GM19025 (cell line): ENCODE data around the gene UBE2M.
"Not testable (repeated sequence)": the region's sequence is repeated elsewhere in the genome, so short reads cannot be mapped to it uniquely, and the experiment has no call there.

ENCODE experiments used
- ATAC-seq: cut with Tn5 transposase; IDR thresholded peaks from one replicate; pipeline ENCODE4 v1.9.1; 2021; ENCODE audit warnings: mild to moderate bottlenecking, low read depth, moderate library complexity; ENCODE audit not compliant: unreplicated experiment

The UBE2M gene

DNA sequence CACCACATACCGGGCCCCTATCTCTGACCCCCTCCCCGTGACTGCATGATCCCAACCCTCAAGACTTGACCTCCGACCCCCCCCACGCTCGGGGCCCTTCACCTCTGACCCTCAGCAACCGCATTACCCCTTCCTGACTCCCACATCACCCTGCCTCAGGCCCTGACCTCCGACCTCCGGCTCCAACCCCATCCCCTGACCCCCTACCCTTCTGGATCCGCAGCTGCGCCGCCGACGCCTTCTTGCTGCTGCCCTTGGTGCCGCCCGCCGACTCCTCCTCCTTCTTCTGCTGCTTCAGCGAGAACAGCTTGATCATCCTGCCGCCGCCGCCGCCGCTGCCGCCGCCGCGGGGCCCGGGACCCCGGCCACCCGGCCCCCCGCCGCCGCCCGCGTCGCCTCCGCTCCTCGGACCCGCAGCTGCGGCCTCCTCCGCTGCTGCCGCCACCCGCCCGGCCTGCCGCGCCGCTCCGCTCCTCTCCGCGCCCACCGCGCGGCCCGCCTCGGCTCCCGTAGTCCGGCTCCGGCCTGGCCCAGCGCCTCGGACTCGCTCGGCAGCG, at the start of gene UBE2M:
UBE2M (minus strand) TSS at position 546 of the 557 bp plus-strand sequence; CDS start at position 316, 230 bp downstream.
- peak; percentile 2 for ATAC-seq

DNA sequence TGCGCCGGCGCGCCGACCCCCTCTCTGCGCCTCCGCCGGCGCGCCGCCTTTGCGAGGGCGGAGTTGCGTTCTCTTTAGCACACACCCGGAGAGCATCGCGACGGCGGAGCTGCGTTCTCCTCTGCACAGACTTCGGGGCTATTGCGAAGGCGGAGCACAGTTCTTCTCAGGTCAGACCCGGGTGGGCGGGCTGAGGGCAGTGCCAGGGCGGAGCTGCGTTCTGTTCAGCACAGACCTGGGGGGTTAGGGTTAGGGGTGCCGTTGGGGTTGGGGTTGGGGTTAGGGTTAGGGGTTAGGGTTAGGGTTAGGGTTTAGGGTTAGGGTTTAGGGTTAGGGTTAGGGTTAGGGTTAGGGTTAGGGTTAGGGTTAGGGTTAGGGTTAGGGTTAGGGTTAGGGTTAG, 48.8 kb upstream of the UBE2M start:
- not testable (repeated sequence) for ATAC-seq

DNA sequence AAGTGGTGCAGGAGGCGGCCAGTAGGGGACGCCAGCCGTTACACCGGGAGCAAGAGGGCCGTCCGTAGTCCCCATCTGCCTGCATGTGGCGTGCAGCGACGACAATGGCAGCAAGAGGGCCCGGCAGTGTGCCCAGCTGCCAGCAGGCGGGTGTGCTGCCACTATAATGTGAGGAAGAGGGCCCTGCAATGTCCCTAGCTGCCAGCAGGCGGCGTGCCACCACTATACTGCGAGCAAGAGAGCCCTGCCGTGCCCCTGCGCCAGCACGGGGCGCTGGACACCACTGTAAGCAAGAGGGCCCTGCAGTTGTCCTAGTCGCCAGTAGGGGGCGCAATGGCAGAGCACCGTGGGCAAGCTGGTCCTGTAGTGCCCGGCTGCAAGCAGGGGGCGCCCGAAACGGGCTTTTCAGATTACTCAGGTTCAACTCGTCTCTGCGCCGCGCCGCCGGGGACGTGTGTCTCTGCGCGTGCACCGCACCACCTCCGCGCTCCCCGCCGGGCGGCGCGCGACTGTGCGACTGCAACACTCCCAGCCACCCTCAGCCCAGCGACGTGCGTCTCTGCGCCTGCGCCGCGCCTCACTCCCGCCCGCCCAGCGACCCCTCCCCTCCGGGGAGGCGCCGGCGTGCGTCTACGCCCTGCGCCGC, 48.0 kb upstream of the UBE2M start:
- not testable (repeated sequence) for ATAC-seq

DNA sequence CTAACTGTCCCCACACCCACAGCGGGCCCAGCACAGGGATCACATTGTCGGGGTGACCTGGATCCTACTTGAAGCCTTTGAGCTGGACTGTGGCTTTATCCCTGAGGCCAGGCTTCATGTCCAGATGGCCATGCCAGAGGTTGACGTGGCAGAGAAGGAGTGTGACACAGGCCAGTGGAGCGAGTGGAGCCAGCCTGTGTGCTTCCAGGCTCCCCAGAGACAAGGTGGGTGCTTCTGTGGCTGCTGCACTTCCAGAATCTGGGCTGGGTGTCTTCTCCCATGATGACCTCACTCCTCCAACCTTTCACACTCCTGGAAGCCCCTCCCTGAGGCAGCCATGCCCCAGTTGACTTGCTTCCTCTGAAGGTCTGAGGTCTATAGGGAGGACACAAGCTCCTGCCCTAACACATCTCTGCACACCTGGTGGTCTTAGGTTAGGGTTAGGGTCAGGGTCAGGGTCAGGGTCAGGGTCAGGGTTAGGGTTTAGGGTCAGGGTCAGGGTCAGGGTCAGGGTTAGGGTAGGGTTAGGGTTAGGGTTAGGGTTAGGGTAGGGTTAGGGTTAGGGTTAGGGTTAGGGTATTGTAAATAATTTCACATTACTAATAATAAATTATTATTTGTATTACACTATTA, 27.8 kb upstream of the UBE2M start:
- no peak for ATAC-seq

DNA sequence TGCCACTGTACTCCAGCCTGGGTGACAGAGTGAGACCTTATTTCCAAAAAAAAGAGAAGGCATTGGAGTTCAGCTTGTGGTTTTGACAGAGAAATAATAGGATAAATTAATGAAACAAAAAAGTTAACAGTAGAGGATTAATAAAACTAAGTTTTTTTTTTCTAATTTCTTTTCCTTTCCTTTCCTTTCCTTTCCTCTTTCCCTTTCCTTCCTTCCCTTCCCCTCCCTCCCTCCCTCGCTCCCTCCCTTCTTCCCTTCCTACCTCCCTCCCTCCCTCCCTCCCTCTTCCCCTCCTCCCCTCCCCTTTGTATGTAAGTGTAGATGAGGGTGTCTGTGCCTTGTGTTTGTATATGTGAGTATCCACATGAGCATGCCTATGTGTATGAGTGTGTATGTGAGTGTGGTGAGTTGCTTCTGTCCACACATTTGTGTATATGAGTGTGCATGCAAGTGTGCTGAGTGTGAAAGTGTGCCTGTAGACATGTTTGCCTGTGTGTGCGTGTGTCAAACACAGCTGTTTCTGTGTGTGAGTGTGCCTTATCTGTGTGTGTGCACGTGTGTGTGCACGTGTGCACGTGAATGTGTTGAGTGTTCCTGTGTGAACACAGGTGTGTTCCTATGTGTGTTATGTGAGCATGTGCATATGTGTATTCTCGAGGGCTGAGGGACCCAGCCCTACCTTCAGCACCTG, 27.2 kb upstream of the UBE2M start:
- ATAC-seq: no peak

DNA sequence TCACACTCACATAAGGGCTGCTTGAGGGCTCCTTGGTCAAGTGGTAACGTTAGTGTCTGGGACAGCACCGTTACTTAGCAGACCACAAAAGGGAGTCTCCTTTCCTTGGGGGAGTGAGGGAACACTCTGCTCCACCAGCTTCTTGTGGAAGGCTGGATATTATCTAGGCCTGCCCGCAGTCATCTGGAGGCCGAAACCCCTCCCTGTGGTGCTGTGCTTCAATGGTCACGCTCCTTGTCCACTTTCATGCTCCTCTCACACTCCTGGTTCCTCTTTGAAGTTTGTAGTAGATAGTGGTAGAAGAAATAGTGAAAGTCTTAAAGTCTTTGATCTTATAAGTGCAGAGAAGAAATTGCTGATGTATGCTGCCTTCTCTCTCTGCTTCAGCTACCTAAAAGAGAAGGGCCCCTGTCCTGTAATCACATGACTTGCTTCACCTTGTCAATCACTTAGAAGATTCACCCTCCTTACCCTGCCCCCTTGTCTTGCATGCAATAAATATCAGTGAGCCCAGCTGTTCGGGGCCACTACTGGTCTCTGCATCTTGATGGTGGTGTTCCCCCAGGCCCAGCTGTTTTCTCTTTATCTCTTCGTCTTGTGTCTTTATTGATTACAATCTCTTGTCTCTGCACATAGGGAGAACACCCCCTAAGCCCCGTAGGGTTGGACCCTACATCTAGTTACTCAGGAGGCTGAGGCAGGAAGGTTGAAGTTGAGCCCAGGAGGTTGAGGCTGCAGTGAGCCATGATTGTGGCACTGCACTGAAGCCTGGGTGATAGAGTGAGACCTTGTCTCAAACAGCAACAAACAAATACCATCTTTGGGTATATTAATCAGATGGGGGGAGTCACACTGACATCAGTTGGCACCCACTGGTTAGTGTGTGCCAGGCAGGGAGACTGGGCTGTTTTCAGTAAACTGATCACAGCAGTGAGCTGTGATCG, 26.4 kb upstream of the UBE2M start:
- ATAC-seq: no peak

DNA sequence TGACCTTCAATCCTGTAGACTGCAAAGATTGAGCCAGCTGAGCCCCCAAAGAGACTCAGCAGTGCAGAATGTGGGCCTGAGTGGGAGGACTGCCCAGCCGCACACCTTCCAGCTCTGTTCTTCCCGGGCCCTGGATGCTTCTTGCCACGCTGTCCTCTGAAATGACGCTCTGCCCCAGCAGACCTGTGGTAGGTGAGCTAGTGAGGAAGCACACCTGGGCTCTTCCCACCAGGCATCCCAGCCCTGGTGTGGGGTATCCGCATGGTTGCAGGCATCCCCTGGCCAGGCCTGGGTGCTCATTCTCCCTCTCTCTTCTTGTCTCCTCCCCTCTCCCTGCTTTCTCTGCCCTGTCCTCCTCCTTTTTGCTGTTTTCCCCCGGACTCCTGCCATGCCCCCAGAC, 24.6 kb upstream of the UBE2M start:
- ATAC-seq: no peak

DNA sequence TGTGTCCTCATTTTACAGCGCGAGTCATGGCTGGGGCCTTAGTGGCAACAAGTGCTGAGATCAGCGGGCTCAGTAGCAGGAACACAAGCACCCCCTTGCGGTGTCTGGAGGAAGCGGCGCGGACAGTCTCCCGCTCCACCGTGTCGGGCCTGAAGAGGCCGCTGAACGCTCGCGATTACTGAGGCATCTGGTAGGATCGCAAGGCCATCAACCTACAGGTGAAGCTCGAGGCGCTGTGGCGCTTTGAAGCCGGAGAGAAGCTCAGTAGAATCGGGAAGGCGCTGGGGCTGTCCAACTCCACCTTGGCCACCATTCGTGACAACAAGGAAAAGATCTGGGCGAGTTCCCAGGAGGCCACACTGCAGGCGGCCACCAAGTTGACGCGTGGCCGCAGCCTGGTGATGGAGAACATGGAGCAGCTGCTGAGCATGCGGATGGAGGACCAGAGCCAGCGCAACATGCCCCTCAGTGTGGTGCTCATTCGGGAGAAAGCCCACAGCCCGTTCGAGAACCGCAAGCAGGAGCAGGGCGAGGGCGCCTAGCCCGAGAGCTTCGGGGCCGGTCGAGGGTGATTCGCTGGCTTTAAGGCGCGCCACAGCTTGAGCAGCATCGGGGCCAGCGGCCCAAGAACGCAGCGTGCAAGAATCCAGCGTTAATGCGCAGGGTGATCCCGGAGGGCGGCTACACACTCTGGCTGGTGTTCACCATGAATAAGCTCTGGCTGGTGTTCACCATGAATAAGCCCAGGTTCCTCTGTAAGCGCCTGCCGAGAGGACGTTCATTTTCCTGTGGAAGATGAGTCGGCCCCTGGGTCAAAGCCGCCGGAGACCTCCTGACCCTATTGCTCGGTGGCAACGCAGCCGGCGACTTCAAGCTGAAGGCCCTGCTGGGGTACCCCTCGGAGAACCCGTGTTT, 23.1 kb upstream of the UBE2M start:
- ATAC-seq: no peak

DNA sequence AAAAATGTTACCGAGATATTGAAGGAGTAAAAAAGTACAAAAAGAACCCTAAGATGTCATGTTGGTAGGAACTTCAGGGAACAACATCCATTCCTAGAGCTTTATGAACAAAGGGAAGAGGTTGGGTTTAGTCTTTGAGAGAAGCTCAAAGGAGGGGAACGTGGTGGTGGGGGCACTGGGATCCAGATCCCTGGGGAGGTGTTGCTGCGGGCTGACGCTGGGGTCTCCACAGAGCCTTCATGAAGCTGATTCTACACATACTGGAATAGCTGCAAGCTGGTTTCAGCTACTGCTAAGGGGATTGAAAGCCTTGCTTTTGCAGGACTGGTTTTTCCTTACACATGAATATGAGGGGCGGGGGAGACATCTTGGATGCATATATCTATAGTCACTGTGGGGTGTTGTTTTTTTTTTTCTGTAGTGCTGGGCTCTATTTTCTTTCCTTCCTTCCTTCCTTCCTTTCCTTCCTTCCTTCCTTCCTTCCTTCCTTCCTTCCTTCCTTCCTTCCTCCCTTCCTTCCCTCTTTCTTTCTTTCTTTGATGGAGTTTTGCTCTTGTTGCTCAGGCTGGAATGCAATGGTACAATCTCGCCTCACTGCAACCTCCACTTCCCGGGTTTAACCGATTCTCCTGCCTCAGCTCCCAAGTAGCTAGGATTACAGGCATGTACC, 21.2 kb upstream of the UBE2M start:
- no peak for ATAC-seq

DNA sequence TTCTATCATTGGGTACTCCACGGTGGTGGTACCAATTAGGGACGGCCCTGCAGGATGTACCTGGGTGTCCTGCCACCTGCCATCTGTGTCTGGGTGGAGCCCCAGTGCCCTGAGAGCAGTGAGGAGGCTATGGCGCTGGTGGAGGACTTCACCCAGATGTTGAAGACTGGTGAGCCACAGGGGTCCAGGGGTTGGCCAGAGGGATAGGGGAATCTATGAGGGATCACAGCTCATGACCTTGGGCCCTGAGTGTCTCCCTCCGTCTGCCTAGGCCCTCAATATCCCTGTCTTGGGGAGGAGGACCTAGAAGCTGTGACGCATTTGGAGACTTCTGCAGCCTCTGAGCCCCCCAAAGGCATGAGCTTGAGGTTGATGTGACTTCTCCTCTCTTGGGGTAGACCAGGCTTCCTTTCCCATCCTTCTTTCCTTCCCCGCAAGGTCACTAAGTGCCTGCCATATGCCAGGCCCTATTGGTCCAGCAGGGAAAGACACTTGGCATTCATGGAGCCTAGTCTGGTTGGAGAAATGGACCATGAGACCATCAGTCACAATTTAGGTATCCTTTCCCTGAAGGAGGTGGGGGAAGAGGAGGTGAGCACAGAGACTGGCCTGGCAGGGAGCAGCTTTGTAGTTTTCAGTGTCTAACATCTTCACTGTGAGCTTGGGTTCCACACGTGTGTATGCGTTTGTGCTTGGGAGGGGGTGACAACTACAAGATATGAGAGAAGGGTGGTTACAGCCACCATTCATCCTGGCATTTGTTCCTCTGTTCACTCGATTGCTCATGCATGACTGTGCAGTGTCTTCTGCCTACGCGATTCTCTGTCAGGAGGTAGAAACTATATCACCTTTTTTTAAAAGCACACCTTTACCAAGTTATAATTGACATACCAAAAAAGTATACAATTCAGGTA, 19.9 kb upstream of the UBE2M start:
- ATAC-seq: no peak

DNA sequence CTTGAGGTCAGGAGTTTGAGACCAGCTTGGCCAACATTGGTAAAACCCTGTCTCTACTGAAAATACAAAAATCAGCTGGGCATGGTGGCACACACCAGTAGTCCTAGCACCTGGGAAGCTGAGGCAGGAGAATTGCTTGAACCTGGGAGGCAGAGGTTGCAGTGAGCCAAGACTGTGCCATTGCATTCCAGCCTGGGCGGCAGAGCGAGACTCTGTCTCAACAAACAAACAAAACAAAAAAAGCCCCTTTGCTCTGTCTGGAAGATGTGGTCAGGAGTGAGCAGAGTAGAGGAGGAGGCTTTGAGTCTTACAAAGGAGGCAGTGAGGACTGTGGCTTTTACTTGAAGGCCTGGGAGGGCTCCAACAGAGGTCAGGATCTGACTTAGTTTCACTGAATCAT, 19.2 kb upstream of the UBE2M start:
- not testable (repeated sequence) for ATAC-seq

DNA sequence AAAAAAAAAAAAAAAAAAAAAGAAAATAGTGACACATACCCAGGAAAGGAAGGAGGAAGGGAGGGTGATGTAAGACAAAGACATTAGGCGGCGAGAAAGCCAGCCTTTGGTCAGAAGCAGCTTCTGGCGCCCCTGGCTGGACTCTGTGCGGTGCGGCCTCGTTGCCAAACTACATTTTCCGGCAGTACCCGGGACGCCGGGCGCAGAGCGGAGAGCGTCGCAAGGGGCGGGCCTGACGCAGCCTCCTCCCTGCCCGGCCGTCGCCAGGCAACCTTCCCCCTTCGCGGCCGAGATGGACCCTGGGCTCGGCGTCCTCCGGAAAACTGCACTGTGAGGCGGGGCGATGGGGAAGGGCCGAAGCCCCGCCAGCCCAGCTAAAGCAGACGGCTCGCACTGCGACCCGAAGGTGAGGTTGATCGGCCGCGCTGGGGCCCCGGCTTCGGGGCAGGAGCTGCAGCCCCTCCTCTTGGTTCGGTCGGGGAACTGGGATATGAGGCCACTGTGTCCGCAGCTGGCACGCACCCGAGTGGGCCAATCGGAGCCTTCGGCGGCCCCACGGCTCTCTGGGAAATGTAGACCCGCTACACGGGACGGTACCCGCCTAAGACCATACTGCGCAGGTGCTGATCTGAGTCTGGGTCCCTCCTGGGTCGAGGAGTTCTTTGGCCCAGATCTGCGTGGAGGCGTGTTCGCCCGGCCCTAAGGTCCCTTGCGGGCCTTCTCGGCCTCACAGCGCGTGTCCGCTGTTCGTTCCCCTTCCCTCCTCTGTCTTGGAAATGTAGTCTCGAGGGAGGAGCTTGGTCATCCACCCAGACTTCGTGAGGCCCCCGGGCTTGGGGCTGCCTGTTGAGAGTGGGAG, 17.0 kb upstream of the UBE2M start:
- ATAC-seq: peak; percentile 41

DNA sequence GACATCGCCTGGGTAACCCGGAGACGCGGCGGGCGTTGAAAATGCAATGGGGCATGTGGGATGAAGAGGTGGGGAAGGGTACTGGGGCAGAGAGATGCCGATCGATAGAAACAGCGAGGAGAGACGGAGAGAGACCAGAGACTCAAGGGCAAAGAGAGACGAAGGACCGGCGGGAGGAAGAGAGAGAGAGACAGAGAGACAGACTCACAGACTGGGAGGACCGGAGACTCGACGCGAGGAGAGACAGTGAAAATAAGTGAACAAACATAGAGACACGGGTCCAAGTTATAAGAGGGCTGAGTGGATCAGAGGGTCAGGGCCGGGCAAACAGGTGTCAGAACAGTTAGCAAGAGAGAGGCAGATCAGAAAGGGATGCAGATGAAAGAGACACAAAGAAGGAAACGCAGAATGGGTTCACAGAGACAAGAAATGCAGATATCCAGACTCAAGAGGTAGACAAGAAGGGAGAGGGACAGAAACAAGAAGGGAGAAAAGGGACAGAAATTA, 15.3 kb upstream of the UBE2M start:
- no peak for ATAC-seq

DNA sequence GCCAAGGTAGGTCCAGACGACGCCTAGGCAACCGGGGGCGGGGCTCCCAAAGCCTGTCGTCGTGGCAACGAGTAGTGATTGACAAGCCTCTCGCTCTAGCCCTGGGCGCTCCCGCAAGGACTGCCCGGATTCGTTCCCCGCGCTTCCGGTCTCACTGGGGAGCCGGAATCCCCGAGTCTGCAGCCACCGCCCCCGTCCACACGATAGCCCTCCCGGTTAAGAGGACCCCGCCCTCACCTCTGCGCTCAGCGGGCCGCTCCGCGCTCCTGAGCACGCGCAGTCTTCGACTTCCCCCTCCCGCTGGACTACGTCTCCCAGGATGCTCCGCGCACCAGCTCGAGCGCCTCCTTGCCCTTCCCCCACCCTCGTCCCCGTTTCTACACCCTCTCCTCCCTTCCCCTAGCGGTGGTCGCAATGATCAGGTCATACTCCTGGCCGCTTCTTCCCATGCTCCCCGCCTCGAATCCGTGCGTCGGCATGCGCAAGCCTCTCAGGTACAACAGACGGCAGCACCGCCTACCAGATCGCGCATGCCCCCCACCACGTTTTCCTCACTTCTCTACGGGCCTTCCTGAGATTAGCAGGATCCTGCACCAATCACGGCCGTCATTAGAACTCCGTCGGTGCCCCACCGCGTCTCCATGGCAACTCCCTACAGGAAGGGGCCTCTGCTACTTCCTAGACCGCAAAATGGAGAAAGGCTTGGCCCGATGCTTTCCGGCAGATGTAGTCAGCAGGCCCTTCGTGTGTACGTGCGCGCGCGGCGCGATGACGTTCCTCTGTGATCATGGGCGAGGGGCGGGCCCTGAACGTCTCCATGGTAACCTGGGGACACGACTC, 14.6 kb upstream of the UBE2M start, which contains the start of gene MZF1:
MZF1 (minus strand) TSS at position 518 of the 840 bp plus-strand sequence. CDS start 1,946 bp downstream, outside the sequence.
- ATAC-seq: peak; percentile 54

DNA sequence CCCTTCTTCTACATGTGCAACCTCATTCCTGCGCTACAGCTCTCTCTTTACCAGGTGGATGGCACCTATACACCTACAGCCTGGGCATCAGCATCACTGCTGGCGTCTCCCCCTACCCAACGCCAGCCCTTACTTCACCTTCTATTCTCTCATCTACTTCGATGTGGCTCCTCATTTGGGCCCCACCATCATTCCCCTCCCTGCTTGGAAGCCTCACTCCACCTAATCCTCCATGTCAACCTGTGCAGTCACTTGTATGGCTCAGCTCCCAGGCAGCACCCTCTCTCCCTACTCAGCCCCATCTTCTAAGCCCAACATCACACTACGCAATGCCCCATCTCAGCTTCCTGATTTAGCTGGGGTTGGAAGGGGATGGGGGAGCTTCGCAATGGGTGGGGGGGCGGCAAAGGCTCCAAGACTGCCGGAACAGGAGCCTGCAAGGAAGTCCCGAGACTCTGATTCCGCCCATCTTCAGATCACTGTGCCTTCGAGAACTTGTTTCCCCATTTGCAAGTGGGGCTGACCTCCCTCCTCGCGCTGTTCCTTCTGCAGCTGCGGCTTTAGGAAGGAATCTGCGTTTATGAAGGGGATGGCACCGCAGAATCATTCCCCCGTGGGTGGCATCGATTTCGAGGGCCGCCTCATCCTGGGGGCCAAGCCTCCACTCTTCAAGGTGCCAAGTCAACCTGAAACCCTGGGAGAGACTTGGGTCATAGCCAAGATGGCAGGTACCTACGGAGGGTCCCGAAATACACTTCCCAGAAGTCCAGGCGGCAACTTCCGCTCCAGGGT, 13.8 kb upstream of the UBE2M start:
- ATAC-seq: no peak
